ENCODE results near the gene SLC31A1.

Gene SLC31A1

GRCh38 chr9:113187929-113188595, 33.3 kb upstream of the SLC31A1 start:
- no peak for FAIRE-seq
- no peak for DNase-seq (ENCODE audit: insufficient read length)
- TF ChIP-seq TAF1 (IDR thresholded peaks at IDR 0.05; ENCODE audit: borderline replicate concordance, low read depth, low read length) (no peak), POLR2AphosphoS5 (IDR thresholded peaks at IDR 0.05; ENCODE audit: low read depth, low read length) (no peak)

GRCh38 chr9:113192455-113192854, 28.9 kb upstream of the SLC31A1 start:
- TF ChIP-seq POLR2A (IDR thresholded peaks at IDR 0.05; ENCODE audit: low read depth, low read length) (no peak), POLR2AphosphoS5 (IDR thresholded peaks at IDR 0.05; ENCODE audit: low read depth, low read length) (no peak), TAF1 (IDR thresholded peaks at IDR 0.05; ENCODE audit: borderline replicate concordance, low read depth, low read length) (no peak)
- no peak for FAIRE-seq
- no peak for DNase-seq (ENCODE audit: insufficient read length)

GRCh38 chr9:113199683-113200329, 21.5 kb upstream of the SLC31A1 start:
- TF ChIP-seq POLR2AphosphoS5 (IDR thresholded peaks at IDR 0.05; ENCODE audit: low read depth, low read length) (no peak), TAF1 (IDR thresholded peaks at IDR 0.05; ENCODE audit: borderline replicate concordance, low read depth, low read length) (no peak), POLR2A (IDR thresholded peaks at IDR 0.05; ENCODE audit: low read depth, low read length) (no peak)
- FAIRE-seq: peak; percentile 38

GRCh38 chr9:113205432-113205831, 15.9 kb upstream of the SLC31A1 start:
- no peak for DNase-seq (ENCODE audit: insufficient read length)
- TF ChIP-seq TAF1 (IDR thresholded peaks at IDR 0.05; ENCODE audit: borderline replicate concordance, low read depth, low read length): no peak
- no peak for TF ChIP-seq POLR2AphosphoS5 (IDR thresholded peaks at IDR 0.05; ENCODE audit: low read depth, low read length)
- no peak for TF ChIP-seq POLR2A (IDR thresholded peaks at IDR 0.05; ENCODE audit: low read depth, low read length)
- no peak for FAIRE-seq

More at GRCh38 chr9:113199683-113200329, 21.5 kb upstream of the SLC31A1 start:
- DNase-seq (ENCODE audit: insufficient read length): no peak

- no peak for TF ChIP-seq POLR2AphosphoS5 (IDR thresholded peaks at IDR 0.05; ENCODE audit: low read depth, low read length)
- TF ChIP-seq POLR2A (IDR thresholded peaks at IDR 0.05; ENCODE audit: low read depth, low read length): no peak
- no peak for TF ChIP-seq TAF1 (IDR thresholded peaks at IDR 0.05; ENCODE audit: borderline replicate concordance, low read depth, low read length)
- FAIRE-seq (no peak), DNase-seq (ENCODE audit: insufficient read length) (no peak)
These were observed 15.5 kb upstream of the SLC31A1 start for GRCh38 chr9:113205861-113206260.

GRCh38 chr9:113210815-113211214, 10.5 kb upstream of the SLC31A1 start:
- DNase-seq (ENCODE audit: insufficient read length): no peak
- TF ChIP-seq POLR2AphosphoS5 (IDR thresholded peaks at IDR 0.05; ENCODE audit: low read depth, low read length): no peak
- no peak for TF ChIP-seq POLR2A (IDR thresholded peaks at IDR 0.05; ENCODE audit: low read depth, low read length)
- no peak for TF ChIP-seq TAF1 (IDR thresholded peaks at IDR 0.05; ENCODE audit: borderline replicate concordance, low read depth, low read length)
- FAIRE-seq: no peak

GRCh38 chr9:113215132-113215531, 6.2 kb upstream of the SLC31A1 start:
- FAIRE-seq: no peak
- TF ChIP-seq POLR2A (IDR thresholded peaks at IDR 0.05; ENCODE audit: low read depth, low read length): no peak
- no peak for TF ChIP-seq POLR2AphosphoS5 (IDR thresholded peaks at IDR 0.05; ENCODE audit: low read depth, low read length)
- no peak for DNase-seq (ENCODE audit: insufficient read length)

GRCh38 chr9:113216406-113216805, 4.9 kb upstream of the SLC31A1 start:
- DNase-seq (ENCODE audit: insufficient read length): no peak
- TF ChIP-seq POLR2AphosphoS5 (IDR thresholded peaks at IDR 0.05; ENCODE audit: low read depth, low read length) (no peak), POLR2A (IDR thresholded peaks at IDR 0.05; ENCODE audit: low read depth, low read length) (no peak), TAF1 (IDR thresholded peaks at IDR 0.05; ENCODE audit: borderline replicate concordance, low read depth, low read length) (no peak)
- FAIRE-seq: no peak

- no peak for DNase-seq (ENCODE audit: insufficient read length)
- no peak for TF ChIP-seq TAF1 (IDR thresholded peaks at IDR 0.05; ENCODE audit: borderline replicate concordance, low read depth, low read length)
- TF ChIP-seq POLR2AphosphoS5 (IDR thresholded peaks at IDR 0.05; ENCODE audit: low read depth, low read length): no peak
- TF ChIP-seq POLR2A (IDR thresholded peaks at IDR 0.05; ENCODE audit: low read depth, low read length): no peak
- FAIRE-seq: peak; percentile 33
These were observed 2.0 kb upstream of the SLC31A1 start for GRCh38 chr9:113219186-113219936.

- TF ChIP-seq POLR2AphosphoS5 (IDR thresholded peaks at IDR 0.05; ENCODE audit: low read depth, low read length) (no peak), TAF1 (IDR thresholded peaks at IDR 0.05; ENCODE audit: borderline replicate concordance, low read depth, low read length) (no peak), POLR2A (IDR thresholded peaks at IDR 0.05; ENCODE audit: low read depth, low read length) (no peak)
- peak; percentile 84 for FAIRE-seq
- no peak for DNase-seq (ENCODE audit: insufficient read length)
These were observed 1.4 kb upstream of the SLC31A1 start for GRCh38 chr9:113219969-113220368.

GRCh38 chr9:113220467-113221002, 809 bp upstream of the SLC31A1 start:
- DNase-seq (ENCODE audit: insufficient read length): no peak
- no peak for TF ChIP-seq POLR2AphosphoS5 (IDR thresholded peaks at IDR 0.05; ENCODE audit: low read depth, low read length)
- TF ChIP-seq TAF1 (IDR thresholded peaks at IDR 0.05; ENCODE audit: borderline replicate concordance, low read depth, low read length): no peak
- no peak for TF ChIP-seq POLR2A (IDR thresholded peaks at IDR 0.05; ENCODE audit: low read depth, low read length)
- FAIRE-seq: no peak

Measured in GM12892 (cell line).